Effector memory CD4-positive, alpha-beta T cell (primary cell): Measurements from ENCODE around the gene OR11H1.
"Not testable (repeated sequence)": the region's sequence is repeated elsewhere in the genome, so short reads cannot be mapped to it uniquely, and the experiment has no call there.

Experiments used
- DNase-seq, 3 donors: peaks; one replicate each; pipeline ENCODE4 v3.0.0-alpha.2; 2020
- H3K27ac ChIP-seq: 2 replicates; pipeline ENCODE4 v1.7.0; 2013; ENCODE audit warnings: mild to moderate bottlenecking, low read length, moderate library complexity; ENCODE audit not compliant: insufficient read depth, poor library complexity, severe bottlenecking
- H3K27me3 ChIP-seq: replicated peaks from 2 replicates; pipeline ENCODE4 v1.7.0; 2013; ENCODE audit warnings: mild to moderate bottlenecking, low read length; ENCODE audit not compliant: insufficient read depth, control insufficient read depth, poor library complexity, severe bottlenecking
- H3K36me3 ChIP-seq: 2 replicates; pipeline ENCODE4 v1.7.0; 2013; ENCODE audit warnings: mild to moderate bottlenecking, low read length, moderate library complexity; ENCODE audit not compliant: control insufficient read depth, insufficient read depth
- H3K4me1 ChIP-seq: 2 replicates; pipeline ENCODE4 v1.7.0; 2013; ENCODE audit warnings: low read length, mild to moderate bottlenecking; ENCODE audit not compliant: control insufficient read depth, insufficient read depth, poor library complexity, severe bottlenecking
- H3K4me3 ChIP-seq: 2 replicates; pipeline ENCODE4 v1.7.0; 2013; ENCODE audit warnings: low read length, low read depth, mild to moderate bottlenecking; ENCODE audit not compliant: insufficient read depth, poor library complexity, severe bottlenecking
- H3K9me3 ChIP-seq: 2 replicates; pipeline ENCODE4 v1.7.0; 2013; ENCODE audit warnings: mild to moderate bottlenecking, low read length, moderate library complexity; ENCODE audit not compliant: control insufficient read depth
- total RNA-seq, 3 donors: gene quantifications; one replicate each; lab custom pipeline; 2026; lab: John Stamatoyannopoulos, UW

Gene OR11H1, protein sequence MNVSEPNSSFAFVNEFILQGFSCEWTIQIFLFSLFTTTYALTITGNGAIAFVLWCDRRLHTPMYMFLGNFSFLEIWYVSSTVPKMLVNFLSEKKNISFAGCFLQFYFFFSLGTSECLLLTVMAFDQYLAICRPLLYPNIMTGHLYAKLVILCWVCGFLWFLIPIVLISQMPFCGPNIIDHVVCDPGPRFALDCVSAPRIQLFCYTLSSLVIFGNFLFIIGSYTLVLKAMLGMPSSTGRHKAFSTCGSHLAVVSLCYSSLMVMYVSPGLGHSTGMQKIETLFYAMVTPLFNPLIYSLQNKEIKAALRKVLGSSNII
- total RNA-seq, result 0 reads per million in 3 donors

DNA sequence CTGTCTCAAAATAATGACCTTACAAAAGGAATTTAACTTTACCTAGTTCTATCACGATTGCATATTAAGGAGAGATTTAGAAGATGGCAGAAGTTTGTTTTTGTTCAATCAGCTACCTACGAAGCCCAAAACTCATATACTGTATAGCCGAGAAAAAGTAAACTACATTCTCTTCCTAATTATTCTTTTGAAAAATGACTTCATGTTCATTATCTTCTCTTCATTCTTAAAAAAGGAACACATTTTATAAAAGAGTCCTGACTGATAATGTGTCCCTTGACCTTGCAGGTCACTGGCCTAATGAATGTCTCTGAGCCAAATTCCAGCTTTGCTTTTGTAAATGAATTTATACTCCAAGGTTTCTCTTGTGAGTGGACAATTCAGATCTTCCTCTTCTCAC lies at the start of gene OR11H1:
Gene OR11H1, plus strand, starts transcription at position 301 of the 400 bp plus-strand sequence. Its CDS starts 0 bp downstream, at position 301.
- H3K4me3 ChIP-seq, H3K27me3 ChIP-seq, H3K36me3 ChIP-seq, H3K27ac ChIP-seq, H3K4me1 ChIP-seq, H3K9me3 ChIP-seq, DNase-seq: not testable (repeated sequence)

DNA sequence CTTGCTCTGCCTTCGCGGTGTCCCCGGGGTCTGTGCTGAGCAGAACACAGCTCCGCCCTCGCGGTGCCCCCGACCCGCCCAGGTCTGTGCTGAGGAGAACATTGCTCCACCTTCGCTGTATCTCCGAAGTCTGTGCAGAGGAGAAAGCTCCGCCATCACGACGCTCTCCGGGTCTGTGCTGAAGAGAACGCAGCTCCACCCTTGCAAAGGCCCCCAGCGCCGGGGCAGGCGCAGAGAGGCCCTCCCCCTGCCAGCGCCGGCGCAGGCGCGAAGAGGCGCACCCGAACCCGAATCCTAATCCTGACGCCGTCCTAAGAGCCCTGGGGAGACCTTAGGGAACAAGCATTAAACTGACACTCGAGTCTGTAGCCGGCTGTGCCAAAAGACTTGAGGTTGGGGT lies 18.0 kb upstream of the OR11H1 start:
- not testable (repeated sequence) for DNase-seq, H3K9me3 ChIP-seq, H3K36me3 ChIP-seq, H3K27me3 ChIP-seq, H3K4me3 ChIP-seq, H3K4me1 ChIP-seq, H3K27ac ChIP-seq

- not testable (repeated sequence) for DNase-seq, H3K27me3 ChIP-seq, H3K27ac ChIP-seq, H3K9me3 ChIP-seq, H3K4me3 ChIP-seq, H3K36me3 ChIP-seq, H3K4me1 ChIP-seq
These were observed 12.1 kb upstream of the OR11H1 start for GRCh38 chr22:15515896-15516295.

- not testable (repeated sequence) for H3K27me3 ChIP-seq, H3K4me1 ChIP-seq, H3K9me3 ChIP-seq, H3K36me3 ChIP-seq, H3K27ac ChIP-seq, DNase-seq, H3K4me3 ChIP-seq
These were observed 25.8 kb downstream of the OR11H1 start for GRCh38 chr22:15553767-15554166.

- H3K4me1 ChIP-seq, H3K4me3 ChIP-seq, H3K27me3 ChIP-seq, H3K36me3 ChIP-seq, DNase-seq, H3K27ac ChIP-seq, H3K9me3 ChIP-seq: not testable (repeated sequence)
These were observed 35.5 kb downstream of the OR11H1 start for GRCh38 chr22:15563461-15563860.

- H3K36me3 ChIP-seq, DNase-seq, H3K27ac ChIP-seq, H3K4me3 ChIP-seq, H3K9me3 ChIP-seq, H3K4me1 ChIP-seq, H3K27me3 ChIP-seq: not testable (repeated sequence)
These were observed 37.1 kb downstream of the OR11H1 start for GRCh38 chr22:15565063-15565462.
